H1 (cell line): ENCODE data around the gene PCDHGB3. TPM values are rescaled to one million over a fixed set of nuclear protein-coding genes. Genes with fewer than 3 reads are reported as not detected.

Experiments
- CTCF ChIA-PET: fragments of 300-600 bp; sonication (Branson Sonifier 250); formaldehyde crosslinking; loops from one replicate; lab custom pipeline; 2021; ENCODE audit not compliant: partially characterized antibody; lab: Charles Lee
- POLR2A ChIA-PET: fragments of 300-600 bp; sonication (Branson Sonifier 250); formaldehyde crosslinking; loops from one replicate; lab custom pipeline; 2021; ENCODE audit warnings: inconsistent platforms; ENCODE audit not compliant: partially characterized antibody; lab: Charles Lee
- DNase-seq, 2 experiments: peaks; one replicate each; pipeline versions ENCODE4 v3.0.0 to v3.0.0-alpha.2; 2010 to 2022; ENCODE audit warnings: low spot score in 2 of 2, low read depth in 1 of 2, mixed read lengths in 1 of 2
- FAIRE-seq: peaks from 2 replicates; lab custom pipeline; 2011; peaks lifted over from hg19 to GRCh38; lab: Jason Lieb, UNC
- H2AFZ ChIP-seq: 2 replicates; pipeline ENCODE4 v1.8.1; 2012; ENCODE audit warnings: low read length, inconsistent platforms
- H2AK5ac ChIP-seq: 2 replicates; pipeline ENCODE4 v1.6.1; 2013; ENCODE audit warnings: low read depth, low read length
- H2BK120ac ChIP-seq: replicated peaks from 2 replicates; pipeline ENCODE3; 2013; ENCODE audit warnings: low read depth, low read length, inconsistent platforms
- H2BK12ac ChIP-seq: 2 replicates; pipeline ENCODE4 v1.6.1; 2013; ENCODE audit warnings: low read depth, low read length
- H2BK15ac ChIP-seq: 2 replicates; pipeline ENCODE4 v1.6.1; 2013; ENCODE audit warnings: low read length
- H2BK20ac ChIP-seq: 2 replicates; pipeline ENCODE4 v1.6.1; 2013; ENCODE audit warnings: low read length
- H2BK5ac ChIP-seq: 2 replicates; pipeline ENCODE4 v1.6.1; 2013; ENCODE audit warnings: low read depth, low read length
- H3K14ac ChIP-seq: 2 replicates; pipeline ENCODE4 v1.6.1; 2013; ENCODE audit warnings: inconsistent platforms; ENCODE audit not compliant: insufficient read length
- H3K18ac ChIP-seq: 2 replicates; pipeline ENCODE4 v1.6.1; 2013; ENCODE audit warnings: low read length; ENCODE audit errors: extremely low read depth
- H3K23ac ChIP-seq: 2 replicates; pipeline ENCODE4 v1.6.1; 2013; ENCODE audit warnings: inconsistent platforms; ENCODE audit not compliant: insufficient read length
- H3K23me2 ChIP-seq: 2 replicates; pipeline ENCODE4 v1.6.1; 2013; ENCODE audit warnings: low read depth, low read length
- H3K27ac ChIP-seq: 2 replicates; pipeline ENCODE4 v1.6.1; 2011; ENCODE audit warnings: low read depth, low read length, inconsistent platforms
- H3K27me3 ChIP-seq, 4 experiments: replicated peaks in 1 of 4; 1 replicate in 1 of 4; 2 replicates in 3 of 4; pipeline versions ENCODE4 v1.6.1 to v1.8.1; 2011 to 2013; ENCODE audit warnings: low read length in 3 of 4, mild to moderate bottlenecking in 3 of 4, inconsistent platforms in 2 of 4, mixed read lengths in 2 of 4, moderate library complexity in 1 of 4; ENCODE audit not compliant: control insufficient read depth in 3 of 4, insufficient read depth in 3 of 4; ENCODE audit errors: extremely low read depth in 1 of 4
- H3K36me3 ChIP-seq, 4 experiments: 2 replicates each; pipeline versions ENCODE4 v1.6.1 to v1.8.1; 2011 to 2013; ENCODE audit warnings: mild to moderate bottlenecking in 4 of 4, low read length in 3 of 4, moderate library complexity in 2 of 4, control low read depth in 1 of 4, inconsistent platforms in 1 of 4; ENCODE audit not compliant: insufficient read depth in 4 of 4, control insufficient read depth in 2 of 4
- H3K4ac ChIP-seq: replicated peaks from 2 replicates; pipeline ENCODE3; 2013; ENCODE audit warnings: low read length, low read depth, mixed read lengths, inconsistent platforms; ENCODE audit not compliant: insufficient read length
- H3K4me1 ChIP-seq, 4 experiments: replicated peaks in 1 of 4; 1 replicate in 1 of 4; 2 replicates in 3 of 4; pipeline versions ENCODE4 v1.6.1 to v1.8.1; 2011 to 2013; ENCODE audit warnings: low read length in 3 of 4, inconsistent platforms in 2 of 4, mixed read lengths in 1 of 4; ENCODE audit not compliant: insufficient read depth in 4 of 4, control insufficient read depth in 3 of 4
- H3K4me2 ChIP-seq, 2 experiments: 2 replicates each; pipeline versions ENCODE4 v1.6.1 to v1.8.1; 2011 to 2013; ENCODE audit warnings: low read depth in 2 of 2, low read length in 2 of 2, control low read depth in 1 of 2, inconsistent platforms in 1 of 2, mild to moderate bottlenecking in 1 of 2; ENCODE audit not compliant: insufficient read depth in 1 of 2
- H3K4me3 ChIP-seq, 4 experiments: fragments of 200-600, 300-600 bp in 1 of 4; sonication (generic), shearing (Covaris generic), sonication (Bioruptor Twin) in 1 of 4; 2 replicates each; pipeline versions ENCODE4 v1.5.1 to v1.8.1; 2011 to 2016; ENCODE audit warnings: low read length in 4 of 4, low read depth in 3 of 4, control low read depth in 2 of 4, inconsistent platforms in 2 of 4, mild to moderate bottlenecking in 2 of 4, mixed read lengths in 1 of 4, moderate library complexity in 1 of 4; ENCODE audit not compliant: insufficient read depth in 2 of 4; ENCODE audit errors: extremely low read depth in 1 of 4
- H3K56ac ChIP-seq: replicated peaks from 2 replicates; pipeline ENCODE3; 2013; ENCODE audit warnings: low read depth, mild to moderate bottlenecking, mixed read lengths, low read length, inconsistent platforms; ENCODE audit not compliant: insufficient read length
- H3K79me1 ChIP-seq: 2 replicates; pipeline ENCODE4 v1.6.1; 2013; ENCODE audit warnings: low read depth, low read length, control low read depth
- H3K79me2 ChIP-seq, 2 experiments: 2 replicates each; pipeline versions ENCODE4 v1.6.1 to v1.8.1; 2012 to 2013; ENCODE audit warnings: low read length in 2 of 2, mild to moderate bottlenecking in 2 of 2, inconsistent platforms in 1 of 2; ENCODE audit not compliant: insufficient read depth in 2 of 2, control insufficient read depth in 1 of 2
- H3K9ac ChIP-seq, 4 experiments: replicated peaks in 1 of 4; 1 replicate in 1 of 4; 2 replicates in 3 of 4; pipeline versions ENCODE4 v1.6.1 to v1.8.1; 2011 to 2013; ENCODE audit warnings: low read depth in 3 of 4, low read length in 3 of 4, control low read depth in 2 of 4, mild to moderate bottlenecking in 2 of 4, moderate library complexity in 2 of 4, inconsistent platforms in 1 of 4; ENCODE audit errors: extremely low read depth in 1 of 4
- H3K9me3 ChIP-seq, 2 experiments: 2 replicates each; pipeline versions ENCODE4 v1.6.1 to v1.8.1; 2012 to 2013; ENCODE audit warnings: mild to moderate bottlenecking in 2 of 2, moderate library complexity in 2 of 2, control low read depth in 1 of 2, inconsistent platforms in 1 of 2, low read depth in 1 of 2, low read length in 1 of 2, mixed read lengths in 1 of 2; ENCODE audit not compliant: insufficient read depth in 2 of 2
- H4K20me1 ChIP-seq, 2 experiments: replicated peaks in 1 of 2; 2 replicates each; pipeline versions ENCODE3 to v1.8.1; 2011 to 2013; ENCODE audit warnings: inconsistent platforms in 2 of 2, low read length in 2 of 2, mild to moderate bottlenecking in 1 of 2; ENCODE audit not compliant: insufficient read depth in 2 of 2, control insufficient read depth in 1 of 2
- H4K5ac ChIP-seq: 2 replicates; pipeline ENCODE4 v1.6.1; 2013; ENCODE audit warnings: low read length, low read depth, mixed read lengths, inconsistent platforms; ENCODE audit not compliant: insufficient read length
- H4K8ac ChIP-seq: 2 replicates; pipeline ENCODE4 v1.8.0; 2013; ENCODE audit warnings: mild to moderate bottlenecking, moderate library complexity, low read length, inconsistent platforms; ENCODE audit not compliant: insufficient read depth; ENCODE audit errors: extremely low read depth
- H4K91ac ChIP-seq: replicated peaks from 2 replicates; pipeline ENCODE3; 2013; ENCODE audit warnings: low read length, mixed read lengths, inconsistent platforms; ENCODE audit not compliant: insufficient read length
- CHD2 ChIP-seq: IDR thresholded peaks from 2 replicates; pipeline ENCODE4 v1.6.1; 2012; ENCODE audit warnings: low read length, improper control_type of control experiment
- KDM1A ChIP-seq: fragments of 200-600, 300-600 bp; sonication (generic); IDR thresholded peaks from 2 replicates; pipeline ENCODE4 v1.7.1; 2016; ENCODE audit warnings: mild to moderate bottlenecking, low read length, borderline replicate concordance
- SP2 ChIP-seq: IDR thresholded peaks from 2 replicates; pipeline ENCODE4 v1.6.1; 2012; ENCODE audit warnings: mild to moderate bottlenecking, low read length, inconsistent platforms
- SUZ12 ChIP-seq: fragments of 200-600 bp; sonication (generic); IDR thresholded peaks from 2 replicates; pipeline ENCODE4 v1.6.1; 2012; ENCODE audit warnings: mild to moderate bottlenecking, inconsistent platforms, low read length, moderate library complexity, mixed read lengths
- YY1 ChIP-seq: IDR thresholded peaks from 2 replicates; pipeline ENCODE4 v1.6.1; 2011; ENCODE audit warnings: low read depth, mild to moderate bottlenecking, low read length
- WGBS, 2 experiments: shearing (Covaris generic) in 1 of 2; methylation state at CpG; one replicate each; pipeline versions ENCODE4 v1.1.6 to v1.1.7; 2013 to 2015; ENCODE audit warnings: low lambda C conversion rate in 2 of 2, mixed read lengths in 2 of 2, inconsistent platforms in 1 of 2, low coverage in 1 of 2, missing lambda C conversion rate in 1 of 2; ENCODE audit not compliant: insufficient replicate concordance in 2 of 2, insufficient coverage in 1 of 2, insufficient read length in 1 of 2; ENCODE audit errors: extremely low coverage in 1 of 2, missing lambda C conversion rate in 1 of 2; 5-methylcytosine and 5-hydroxymethylcytosine counted together
- polyA plus RNA-seq, 7 experiments: library from polyadenylated mRNA; depleted of rRNA in 3 of 7; stranded (reverse) in 5 of 7; unstranded in 2 of 7; fragments of >200 nt in 5 of 7; fragments of 200-250 nt in 2 of 7; gene quantifications; 1 replicate in 5 of 7; 2 replicates in 1 of 7; 4 replicates in 1 of 7; pipeline versions ENCODE4 v1.2.1 to v1.2.3, GENCODE V29; 2011 to 2013; ENCODE audit warnings: missing spikeins in 2 of 7, mixed read lengths in 2 of 7
- total RNA-seq: library from RNA; stranded (reverse); fragmentation: NEBNext Ultra II Directional; extraction: Animal tissue kit (Norgen Biotek cat#: 25700); gene quantifications from 2 replicates; pipeline ENCODE4 v1.2.1, GENCODE V29; 2021

Gene PCDHGB3
- total and polyA plus RNA-seq, 2 of the 8 experiments (the other 6 are each of a cell fraction or from before 2014, with no cell fraction given): 1.6 to 1.9 TPM

DNA sequence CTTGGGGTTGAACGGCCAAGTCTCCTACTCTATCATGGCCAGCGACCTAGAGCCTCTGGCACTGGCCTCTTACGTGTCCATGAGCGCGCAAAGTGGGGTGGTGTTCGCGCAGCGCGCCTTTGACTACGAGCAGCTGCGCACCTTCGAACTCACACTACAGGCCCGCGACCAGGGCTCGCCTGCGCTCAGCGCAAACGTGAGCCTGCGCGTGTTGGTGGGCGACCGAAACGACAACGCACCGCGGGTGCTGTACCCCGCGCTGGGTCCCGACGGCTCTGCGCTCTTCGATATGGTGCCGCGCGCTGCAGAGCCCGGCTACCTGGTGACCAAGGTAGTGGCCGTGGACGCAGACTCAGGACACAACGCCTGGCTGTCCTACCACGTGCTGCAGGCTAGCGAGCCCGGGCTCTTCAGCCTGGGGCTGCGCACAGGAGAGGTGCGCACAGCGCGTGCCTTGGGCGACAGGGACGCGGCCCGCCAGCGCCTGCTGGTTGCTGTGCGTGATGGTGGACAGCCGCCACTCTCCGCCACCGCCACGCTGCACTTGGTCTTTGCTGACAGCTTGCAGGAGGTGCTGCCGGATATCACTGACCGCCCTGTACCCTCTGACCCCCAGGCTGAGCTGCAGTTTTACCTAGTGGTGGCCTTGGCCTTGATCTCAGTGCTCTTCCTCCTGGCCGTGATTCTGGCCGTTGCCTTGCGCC lies 29.7 kb downstream of the PCDHGB3 start:
- no peaks in the 10 kb centered on the region for H3K4me1 ChIP-seq
- no peak overlapping the region for H3K4ac ChIP-seq
- no peak overlapping the region for H3K14ac ChIP-seq
- no peak overlapping the region for H2BK5ac ChIP-seq
- H2BK20ac ChIP-seq: no peak overlapping the region
- no peak overlapping the region for H3K4me2 ChIP-seq
- H3K23ac ChIP-seq: no peak overlapping the region
- no peaks in the 10 kb centered on the region for H3K27me3 ChIP-seq
- no peak overlapping the region for H3K56ac ChIP-seq
- no peak for FAIRE-seq
- no peak overlapping the region for H3K18ac ChIP-seq
- H3K36me3 ChIP-seq: peaks cover 0 to 12% (median 0%) of the 10 kb centered on the region in 4 experiments; a peak in 1 of 8 replicates
- WGBS, 2 experiments: 95% methylated on average over 55 of the region's 61 CpGs; no CpG with 5 or more reads in 1 of the 2 experiments
- no peak overlapping the region for H2BK12ac ChIP-seq
- H2AFZ ChIP-seq: no peak overlapping the region
- POLR2A ChIA-PET: no interaction called here
- no peaks in the 10 kb centered on the region for H4K20me1 ChIP-seq
- H3K23me2 ChIP-seq: no peaks in the 10 kb centered on the region
- peaks cover 40 to 51% of the 10 kb centered on the region in 2 experiments for H3K9me3 ChIP-seq
- no peaks in the 10 kb centered on the region for H3K79me2 ChIP-seq
- H4K5ac ChIP-seq: no peak overlapping the region
- no peak overlapping the region for H2AK5ac ChIP-seq
- no peak overlapping the region for H2BK120ac ChIP-seq
- TF ChIP-seq SP2: no peak
- no peak for TF ChIP-seq CHD2
- no peak for TF ChIP-seq SUZ12
- TF ChIP-seq KDM1A: no peak
- TF ChIP-seq YY1: no peak
- TF ChIP-seq, all 59 proteins: peak for 0
- Histone ChIP-seq H4K91ac (no peak overlapping the region), H3K27ac (no peak overlapping the region), H2BK15ac (no peak overlapping the region), H4K8ac (no peak overlapping the region), H3K4me3 (no peak overlapping the region), H3K79me1 (no peaks in the 10 kb centered on the region), H3K9ac (no peak overlapping the region)
- CTCF ChIA-PET: interaction anchor here (0.7 to 2.3 kb wide), 5 partner anchors 10 to 164 kb away, joined by 3 to 7 read pairs (median 4); partner anchors contain the start of genes PCDHGB4 and PCDHGB7
- no peak for DNase-seq
